Ovary (tissue), 9 donors: ENCODE results near the gene GRID2. TPM values are rescaled to one million over a fixed set of nuclear protein-coding genes. Genes with fewer than 3 reads are reported as not detected.

Experiments used
- DNase-seq, 5 donors: peaks; one replicate each; pipeline ENCODE4 v3.0.0-alpha.2; 2019 to 2020
- H3K27ac ChIP-seq, 2 donors: fragments of 200-600 bp; one replicate each; pipeline versions ENCODE4 v1.5.1 to v1.8.0; 2019 to 2022
- H3K27me3 ChIP-seq: fragments of 200-600 bp; one replicate; pipeline ENCODE4 v1.8.0; 2022
- H3K36me3 ChIP-seq: fragments of 200-600 bp; sonication (generic); one replicate; pipeline ENCODE4 v1.5.1; 2019
- H3K4me1 ChIP-seq: one replicate; pipeline ENCODE4 v1.8.1; 2013; ENCODE audit warnings: mild to moderate bottlenecking, moderate library complexity; ENCODE audit not compliant: insufficient read depth
- H3K4me3 ChIP-seq: fragments of 200-600 bp; sonication (generic); one replicate; pipeline ENCODE4 v1.5.1; 2017
- H3K9me3 ChIP-seq, 2 donors: fragments of 200-600 bp in 1 of 2; sonication (generic) in 1 of 2; one replicate each; pipeline versions ENCODE4 v1.5.1 to v1.8.1; 2013 to 2019; ENCODE audit warnings: mild to moderate bottlenecking in 1 of 2, moderate library complexity in 1 of 2
- EP300 ChIP-seq: sonication (generic); formaldehyde crosslinking; IDR thresholded peaks from one replicate; pipeline ENCODE4 v1.6.1; 2017; ENCODE audit warnings: antibody characterized with exemption
- POLR2A ChIP-seq: fragments of 450-650 bp; IDR thresholded peaks from one replicate; pipeline ENCODE4 v1.6.1; 2017; ENCODE audit warnings: antibody characterized with exemption, mild to moderate bottlenecking, moderate library complexity
- whole genome bisulfite sequencing, 3 donors: extraction: QIAGEN DNeasy Blood & Tissue Kit in 1 of 3; methylation state at CpG; one replicate each; pipeline versions ENCODE4 v1.1.5 to v1.1.7; 2013 to 2017; 5-methylcytosine and 5-hydroxymethylcytosine counted together
- intact Hi-C, 4 donors: fragments of 100-400 bp; cut with DNase I; formaldehyde crosslinking; loops; one replicate each; pipeline versions ENCODE4 v1.11.0 to v1.15.1; 2022 to 2023
- polyA plus RNA-seq, 2 donors: library from polyadenylated mRNA; stranded (reverse); fragments of 200-250 nt in 1 of 2; fragments of 350-450 nt in 1 of 2; fragmentation: Illumina TruSeq in 1 of 2; extraction: RNeasy Lipid Tissue Mini Kit (QIAGEN cat#74804) in 1 of 2; gene quantifications; one replicate each; pipeline ENCODE4 v1.2.3, GENCODE V29; 2013 to 2014
- total RNA-seq, 7 donors: library from RNA; depleted of rRNA in 2 of 7; stranded (reverse); fragments of >200 nt in 2 of 7; fragmentation: NEBNext Ultra II Directional in 3 of 7; extraction: Animal tissue kit (Norgen Biotek cat#: 25700) in 3 of 7; gene quantifications; one replicate each; pipeline versions ENCODE4 v1.1.0 to v1.2.4, GENCODE V29; 2016 to 2023
- TF ChIP-seq, protein P1 (sequence below), 3 donors: fragments of 450-650 bp in 2 of 3; fragments of 200-600 bp in 1 of 3; IDR thresholded peaks; one replicate each; pipeline versions ENCODE4 v1.5.1 to v1.8.0; 2016 to 2022; ENCODE audit warnings: antibody characterized with exemption in 3 of 3, mild to moderate bottlenecking in 1 of 3
- donor health status: DM: no; HTN: no; CAD: no; lungs with moderate emphysema.
- donor health status: DM: no; HTN: no; CAD: no.
- donor health status: Bipolar disorder and iron deficiency.
- donor health status: DM: yes; HTN: yes; CAD: no.
- donor health status: DM: no; HTN: no; CAD: no.
- donor health status: DM: yes; HTN: yes; CAD: no.

Gene GRID2
- total and polyA plus RNA-seq, 9 donors: 0.65 to 6.8 (median 2.6) TPM

DNA sequence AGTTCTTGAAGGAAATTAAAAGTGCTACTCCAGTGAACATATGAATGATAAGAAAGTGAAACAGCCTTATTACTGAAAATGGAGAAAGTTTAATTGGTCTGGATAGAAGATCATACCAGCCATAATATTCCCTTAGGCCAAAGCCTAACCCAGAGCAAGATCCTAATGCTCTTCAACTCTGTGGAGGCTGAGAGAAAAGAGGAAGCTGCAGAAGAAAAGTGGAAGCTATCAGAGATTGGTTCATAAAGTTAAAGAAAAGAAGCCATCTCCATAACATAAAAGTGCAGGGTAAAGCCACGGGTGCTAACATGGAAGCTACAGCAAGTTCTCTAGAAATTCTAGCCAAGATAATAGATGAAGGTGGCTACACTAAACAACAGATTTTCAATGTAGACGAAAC lies 1439.3 kb downstream of the GRID2 start:
- no peaks in the 10 kb centered on the region for H3K4me1 ChIP-seq
- TF ChIP-seq EP300 (no peak), POLR2A (no peak)
- TF ChIP-seq, protein P1, sequence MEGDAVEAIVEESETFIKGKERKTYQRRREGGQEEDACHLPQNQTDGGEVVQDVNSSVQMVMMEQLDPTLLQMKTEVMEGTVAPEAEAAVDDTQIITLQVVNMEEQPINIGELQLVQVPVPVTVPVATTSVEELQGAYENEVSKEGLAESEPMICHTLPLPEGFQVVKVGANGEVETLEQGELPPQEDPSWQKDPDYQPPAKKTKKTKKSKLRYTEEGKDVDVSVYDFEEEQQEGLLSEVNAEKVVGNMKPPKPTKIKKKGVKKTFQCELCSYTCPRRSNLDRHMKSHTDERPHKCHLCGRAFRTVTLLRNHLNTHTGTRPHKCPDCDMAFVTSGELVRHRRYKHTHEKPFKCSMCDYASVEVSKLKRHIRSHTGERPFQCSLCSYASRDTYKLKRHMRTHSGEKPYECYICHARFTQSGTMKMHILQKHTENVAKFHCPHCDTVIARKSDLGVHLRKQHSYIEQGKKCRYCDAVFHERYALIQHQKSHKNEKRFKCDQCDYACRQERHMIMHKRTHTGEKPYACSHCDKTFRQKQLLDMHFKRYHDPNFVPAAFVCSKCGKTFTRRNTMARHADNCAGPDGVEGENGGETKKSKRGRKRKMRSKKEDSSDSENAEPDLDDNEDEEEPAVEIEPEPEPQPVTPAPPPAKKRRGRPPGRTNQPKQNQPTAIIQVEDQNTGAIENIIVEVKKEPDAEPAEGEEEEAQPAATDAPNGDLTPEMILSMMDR (IDR thresholded peaks at IDR 0.05): no peak
- intact Hi-C loops: no loop called here
- H3K9me3 ChIP-seq: peaks cover 0 to 2% of the 10 kb centered on the region in 2 donors
- no peak overlapping the region for H3K4me3 ChIP-seq
- H3K36me3 ChIP-seq: no peaks in the 10 kb centered on the region
- H3K27ac ChIP-seq: no peak overlapping the region
- H3K27me3 ChIP-seq: no peaks in the 10 kb centered on the region
- no peak for DNase-seq
- WGBS, 3 donors: 87 to 96% (median 91%) methylated on average over 2 of the region's 2 CpGs

DNA sequence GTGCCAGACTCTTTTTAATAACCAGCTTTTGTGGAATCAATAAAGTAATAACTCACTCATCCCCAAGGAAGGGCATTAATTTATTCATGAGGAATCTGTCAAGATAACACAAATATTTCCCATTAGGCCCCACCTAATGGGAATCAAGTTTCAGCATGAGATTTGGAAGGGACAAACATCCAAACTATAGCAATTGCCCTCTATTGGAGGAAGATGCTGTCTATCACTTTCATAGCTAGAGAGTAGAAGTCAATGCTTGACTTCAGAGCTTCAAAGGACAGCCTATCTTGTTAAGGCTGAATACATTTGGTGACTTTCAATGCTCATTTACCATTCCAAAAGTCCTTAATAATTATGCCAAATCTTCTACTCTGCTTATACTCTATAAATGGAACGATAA lies 1439.9 kb downstream of the GRID2 start:
- intact Hi-C loops: no loop called here
- WGBS, 3 donors: 89 to 98% (median 95%) methylated on average over 1 of the region's 1 CpG
- TF ChIP-seq POLR2A (no peak), EP300 (no peak)
- TF ChIP-seq, protein P1 (IDR thresholded peaks at IDR 0.05): no peak
- no peak overlapping the region for H3K4me3 ChIP-seq
- peaks cover 0 to 2% of the 10 kb centered on the region in 2 donors for H3K9me3 ChIP-seq
- H3K27ac ChIP-seq: no peak overlapping the region
- no peaks in the 10 kb centered on the region for H3K27me3 ChIP-seq
- no peak for DNase-seq
- no peaks in the 10 kb centered on the region for H3K4me1 ChIP-seq
- no peaks in the 10 kb centered on the region for H3K36me3 ChIP-seq

- WGBS, 3 donors: 8 to 22% (median 14%) methylated on average over 2 of the region's 2 CpGs
- Histone ChIP-seq H3K36me3 (no peaks in the 10 kb centered on the region), H3K4me3 (no peak overlapping the region), H3K4me1 (no peaks in the 10 kb centered on the region), H3K27me3 (no peaks in the 10 kb centered on the region), H3K27ac (no peak overlapping the region), H3K9me3 (peaks cover 0 to 2% of the 10 kb centered on the region in 2 donors)
- no peak for DNase-seq
- intact Hi-C loops: no loop called here
- TF ChIP-seq EP300: no peak
- TF ChIP-seq POLR2A: no peak
- TF ChIP-seq, protein P1 (IDR thresholded peaks at IDR 0.05): no peak
Measured at GRCh38 chr4:93744961-93745360, 1441.2 kb downstream of the GRID2 start.

DNA sequence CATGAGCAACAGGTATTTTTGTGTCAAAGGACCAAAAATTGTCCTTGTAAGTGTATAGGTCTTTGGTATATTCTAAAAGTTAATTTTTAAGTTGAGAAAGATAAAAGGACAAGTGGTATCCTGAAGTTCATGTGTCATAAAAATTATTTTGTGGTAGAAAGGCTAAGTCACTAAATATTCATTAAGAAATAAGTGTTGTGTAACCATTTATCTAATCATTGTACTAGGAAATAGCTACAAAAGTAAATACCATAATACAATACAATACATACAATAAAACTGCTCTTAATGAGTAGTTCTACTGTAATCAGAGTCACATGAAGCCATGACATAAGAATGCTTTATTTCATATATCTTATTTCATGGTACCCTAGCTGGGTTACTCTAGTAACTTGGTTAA lies 1442.3 kb downstream of the GRID2 start:
- Histone ChIP-seq H3K36me3 (no peaks in the 10 kb centered on the region), H3K4me1 (no peaks in the 10 kb centered on the region), H3K27ac (no peak overlapping the region), H3K27me3 (no peaks in the 10 kb centered on the region), H3K9me3 (peaks cover 0 to 2% of the 10 kb centered on the region in 2 donors), H3K4me3 (no peak overlapping the region)
- no peak for DNase-seq
- no peak for TF ChIP-seq EP300
- TF ChIP-seq, protein P1 (IDR thresholded peaks at IDR 0.05): no peak
- no peak for TF ChIP-seq POLR2A
- intact Hi-C loops: no loop called here

DNA sequence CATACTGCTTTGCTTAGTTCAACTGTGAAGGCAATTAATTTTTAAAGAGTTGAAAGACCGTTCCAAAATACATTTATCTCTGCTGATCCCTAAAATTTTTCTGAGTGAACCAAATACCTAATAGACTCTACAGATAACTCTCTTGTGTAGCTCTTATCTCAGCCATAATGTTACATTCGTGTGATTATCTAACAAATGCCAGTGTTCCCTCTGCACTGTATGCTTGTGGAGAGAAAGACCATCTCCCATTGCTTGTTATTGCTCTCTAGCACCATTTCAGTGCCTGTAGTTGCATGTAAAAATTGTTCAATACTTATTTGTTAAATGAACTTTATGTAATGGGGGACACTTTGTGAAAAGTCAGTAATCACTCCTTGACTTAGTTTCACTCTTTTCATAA lies 1443.5 kb downstream of the GRID2 start:
- no peak for TF ChIP-seq POLR2A
- TF ChIP-seq EP300: no peak
- TF ChIP-seq, protein P1 (IDR thresholded peaks at IDR 0.05): no peak
- Histone ChIP-seq H3K4me1 (no peaks in the 10 kb centered on the region), H3K4me3 (no peak overlapping the region), H3K27me3 (no peaks in the 10 kb centered on the region), H3K9me3 (peaks cover 0 to 2% of the 10 kb centered on the region in 2 donors), H3K27ac (no peak overlapping the region), H3K36me3 (no peaks in the 10 kb centered on the region)
- intact Hi-C loops: no loop called here
- 36 to 43% (median 37%) methylated on average over 2 of the region's 2 CpGs for WGBS, 3 donors
- no peak for DNase-seq
